ENCODE data around the gene DPP4. TPM values are rescaled to one million over a fixed set of nuclear protein-coding genes. Genes with fewer than 3 reads are reported as not detected.

The DPP4 gene
- total RNA-seq, 1 experiment from 2014 or later: 2.8 TPM

DNA sequence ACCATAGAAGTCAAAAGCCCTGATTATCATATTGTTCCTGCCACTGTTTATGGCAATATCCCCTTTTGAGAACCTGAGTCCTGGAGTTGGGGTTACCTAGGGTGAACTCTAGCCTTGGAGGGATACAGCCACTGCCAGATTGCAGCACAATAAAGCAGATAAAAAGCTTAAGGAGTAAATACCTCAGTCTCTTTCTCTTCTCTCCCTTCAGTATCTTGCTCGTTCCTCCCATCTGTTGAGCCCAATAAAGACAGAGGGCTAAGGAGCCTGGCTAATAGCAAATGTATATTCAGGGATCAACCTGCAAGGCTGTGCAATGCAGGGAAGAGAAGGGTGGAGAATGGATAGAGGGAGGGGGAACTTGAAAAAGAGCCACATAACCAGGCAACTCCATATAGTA lies 8.0 kb upstream of the DPP4 start:
- Histone ChIP-seq H3K56ac (ENCODE audit: insufficient read length, low read depth, low read length) (no peak overlapping the region), H2BK120ac (ENCODE audit: low read depth, low read length, poor library complexity, severe bottlenecking) (no peak overlapping the region), H3K23me2 (ENCODE audit: insufficient read length, low read depth, low read length, poor library complexity, severe bottlenecking) (no peaks in the 10 kb centered on the region), H2BK15ac (ENCODE audit: low read depth, low read length) (no peak overlapping the region), H3K23ac (ENCODE audit: insufficient read length, low read depth, low read length) (no peak overlapping the region), H2BK5ac (ENCODE audit: insufficient read length, low read length) (no peak overlapping the region), H2BK20ac (ENCODE audit: low read depth, low read length, poor library complexity, severe bottlenecking) (no peak overlapping the region), H3T11ph (ENCODE audit: low read length) (no peak overlapping the region), H3K4me2 (ENCODE audit: insufficient read depth, insufficient read length, low read length) (no peak overlapping the region), H3K4ac (ENCODE audit: low read depth, low read length) (no peak overlapping the region), H4K5ac (ENCODE audit: insufficient read length, low read depth, low read length) (no peak overlapping the region), H2AK5ac (ENCODE audit: insufficient read length, low read length) (no peak overlapping the region), H4K91ac (ENCODE audit: insufficient read length, low read depth, low read length) (no peak overlapping the region), H3K9me3 (ENCODE audit: control insufficient read depth, low read depth, low read length) (no peaks in the 10 kb centered on the region), H3K9ac (ENCODE audit: extremely low read depth, insufficient read length, low read length) (no peak overlapping the region), H2AFZ (ENCODE audit: low read length) (no peak overlapping the region), H3K27me3 (ENCODE audit: insufficient read depth, low read length) (no peaks in the 10 kb centered on the region), H4K8ac (replicated peaks; ENCODE audit: insufficient read length, low read depth, low read length) (no peak overlapping the region), H3K27ac (ENCODE audit: insufficient read length, low read depth, low read length) (no peak overlapping the region), H3K14ac (ENCODE audit: insufficient read depth, low read length) (no peak overlapping the region), H3K18ac (ENCODE audit: insufficient read length, low read depth, low read length) (no peak overlapping the region), H3K79me2 (ENCODE audit: insufficient read depth, low read length) (no peaks in the 10 kb centered on the region), H3K4me1 (ENCODE audit: insufficient read depth, low read length) (no peaks in the 10 kb centered on the region), H4K20me1 (ENCODE audit: control insufficient read depth, insufficient read depth, insufficient read length) (no peaks in the 10 kb centered on the region), H2BK12ac (ENCODE audit: insufficient read length, low read depth, low read length) (no peak overlapping the region), H3K79me1 (ENCODE audit: insufficient read depth, low read depth, low read length, poor library complexity, severe bottlenecking) (no peaks in the 10 kb centered on the region)
- no CpG with 5 or more reads among the region's 1 CpG for WGBS (ENCODE audit: extremely low coverage, insufficient read length, low lambda C conversion rate)
- H3K4me1 Mint-ChIP-seq: peaks cover 0 to 9% of the 10 kb centered on the region in 2 experiments
- peaks cover 17 to 27% (median 20%) of the 10 kb centered on the region in 3 experiments; a peak in 6 of 7 replicates for H3K36me3 Mint-ChIP-seq (ENCODE audit: insufficient read depth in 1 of 3, low read depth in 3 of 3)
- no peak for DNase-seq
- TF ChIP-seq, protein P1, sequence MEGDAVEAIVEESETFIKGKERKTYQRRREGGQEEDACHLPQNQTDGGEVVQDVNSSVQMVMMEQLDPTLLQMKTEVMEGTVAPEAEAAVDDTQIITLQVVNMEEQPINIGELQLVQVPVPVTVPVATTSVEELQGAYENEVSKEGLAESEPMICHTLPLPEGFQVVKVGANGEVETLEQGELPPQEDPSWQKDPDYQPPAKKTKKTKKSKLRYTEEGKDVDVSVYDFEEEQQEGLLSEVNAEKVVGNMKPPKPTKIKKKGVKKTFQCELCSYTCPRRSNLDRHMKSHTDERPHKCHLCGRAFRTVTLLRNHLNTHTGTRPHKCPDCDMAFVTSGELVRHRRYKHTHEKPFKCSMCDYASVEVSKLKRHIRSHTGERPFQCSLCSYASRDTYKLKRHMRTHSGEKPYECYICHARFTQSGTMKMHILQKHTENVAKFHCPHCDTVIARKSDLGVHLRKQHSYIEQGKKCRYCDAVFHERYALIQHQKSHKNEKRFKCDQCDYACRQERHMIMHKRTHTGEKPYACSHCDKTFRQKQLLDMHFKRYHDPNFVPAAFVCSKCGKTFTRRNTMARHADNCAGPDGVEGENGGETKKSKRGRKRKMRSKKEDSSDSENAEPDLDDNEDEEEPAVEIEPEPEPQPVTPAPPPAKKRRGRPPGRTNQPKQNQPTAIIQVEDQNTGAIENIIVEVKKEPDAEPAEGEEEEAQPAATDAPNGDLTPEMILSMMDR (conservative IDR thresholded peaks at IDR 0.05): no peak
- H3K9me3 Mint-ChIP-seq: peaks cover 28% of the 10 kb centered on the region in 2 experiments
- H3K4me3 Mint-ChIP-seq: no peak overlapping the region
- no peak overlapping the region for H3K27ac Mint-ChIP-seq
- H3K27me3 Mint-ChIP-seq (ENCODE audit: low read depth): peaks cover 6% of the 10 kb centered on the region; the same call in 1 of the 2 replicates

Measured in H9 (cell line).